Embryonic facial prominence (tissue), 1 donor: ENCODE results near the gene PKNOX2.
A peak's percentile ranks its signal among the peaks of the same experiment; 100 is the strongest.

Experiments
- DNase-seq: peaks from one replicate; pipeline ENCODE4 v3.0.0-alpha.2; 2016; ENCODE audit errors: extremely low spot score

Gene PKNOX2

GRCh38 chr11:125337836-125338834 is 173.6 kb downstream of the PKNOX2 start:
- no peak for DNase-seq

- peak; percentile 29 for DNase-seq
Observed at GRCh38 chr11:125338886-125339811, 174.6 kb downstream of the PKNOX2 start.

- no peak for DNase-seq
Observed at GRCh38 chr11:125341676-125342075, 177.1 kb downstream of the PKNOX2 start.

- no peak for DNase-seq
Observed at GRCh38 chr11:125342281-125342930, 177.9 kb downstream of the PKNOX2 start.

GRCh38 chr11:125343086-125343717 is 178.7 kb downstream of the PKNOX2 start:
- no peak for DNase-seq

GRCh38 chr11:125343718-125344131 is 179.2 kb downstream of the PKNOX2 start:
- DNase-seq: no peak

GRCh38 chr11:125344846-125345420 is 180.4 kb downstream of the PKNOX2 start:
- no peak for DNase-seq

GRCh38 chr11:125345421-125346178 is 181.0 kb downstream of the PKNOX2 start:
- DNase-seq: peak; percentile 34

- DNase-seq: no peak
Observed at GRCh38 chr11:125346179-125346530, 181.6 kb downstream of the PKNOX2 start.

GRCh38 chr11:125346565-125347260 is 182.2 kb downstream of the PKNOX2 start:
- DNase-seq: no peak

- no peak for DNase-seq
Observed at GRCh38 chr11:125347261-125347585, 182.7 kb downstream of the PKNOX2 start.

- DNase-seq: no peak
Observed at GRCh38 chr11:125348141-125348651, 183.6 kb downstream of the PKNOX2 start.

GRCh38 chr11:125348674-125349309 is 184.2 kb downstream of the PKNOX2 start:
- DNase-seq: no peak

GRCh38 chr11:125350206-125351032 is 185.9 kb downstream of the PKNOX2 start:
- no peak for DNase-seq

- DNase-seq: no peak
Observed at GRCh38 chr11:125351033-125351867, 186.7 kb downstream of the PKNOX2 start.

GRCh38 chr11:125351868-125352250 is 187.3 kb downstream of the PKNOX2 start:
- no peak for DNase-seq

- DNase-seq: no peak
Observed at GRCh38 chr11:125356797-125357196, 192.2 kb downstream of the PKNOX2 start.
